ENCODE results near the gene OTOS.

The OTOS gene

GRCh38 chr2:240111253-240111652 is 29.2 kb downstream of the OTOS start:
- no peak for DNase-seq

- DNase-seq = no peak
Measured at GRCh38 chr2:240109386-240109785, 31.1 kb downstream of the OTOS start.

GRCh38 chr2:240107477-240107796 is 33.0 kb downstream of the OTOS start:
- no peak for DNase-seq

- DNase-seq = no peak
Measured at GRCh38 chr2:240106765-240107476, 33.5 kb downstream of the OTOS start.

GRCh38 chr2:240105982-240106381 is 34.5 kb downstream of the OTOS start:
- DNase-seq = no peak

- no peak for DNase-seq
Measured at GRCh38 chr2:240103136-240103535, 37.3 kb downstream of the OTOS start.

GRCh38 chr2:240098349-240098748 is 42.1 kb downstream of the OTOS start:
- DNase-seq = no peak

- no peak for DNase-seq
Measured at GRCh38 chr2:240095556-240096523, 44.6 kb downstream of the OTOS start.

GRCh38 chr2:240089306-240089705 is 51.2 kb downstream of the OTOS start:
- DNase-seq = no peak
